ENCODE results near the gene ABHD11.

GRCh38 chr7:73723813-73724212 lies 14.8 kb downstream of the ABHD11 start:
- TF ChIP-seq CTCF (IDR thresholded peaks at IDR 0.05), result no peak
- TF ChIP-seq POLR2A (IDR thresholded peaks at IDR 0.05), result no peak

Measured in body of pancreas (tissue), 4 donors.